GM12801 (cell line): ENCODE measurements around the gene ANKRD27.

Experiments used
- CTCF ChIP-seq: IDR thresholded peaks from one replicate; pipeline ENCODE4 v1.5.1; 2011; ENCODE audit warnings: control low read depth; ENCODE audit not compliant: insufficient read length; ENCODE audit errors: extremely low read depth

The ANKRD27 gene

GRCh38 chr19:32573492-32573794, 101.5 kb downstream of the ANKRD27 start:
- TF ChIP-seq CTCF: no peak

GRCh38 chr19:32570081-32570785, 104.7 kb downstream of the ANKRD27 start:
- no peak for TF ChIP-seq CTCF

GRCh38 chr19:32567486-32567885, 107.5 kb downstream of the ANKRD27 start:
- no peak for TF ChIP-seq CTCF

- TF ChIP-seq CTCF: no peak
Observed at GRCh38 chr19:32566246-32566830, 108.6 kb downstream of the ANKRD27 start.

GRCh38 chr19:32563761-32564160, 111.2 kb downstream of the ANKRD27 start:
- no peak for TF ChIP-seq CTCF

DNA sequence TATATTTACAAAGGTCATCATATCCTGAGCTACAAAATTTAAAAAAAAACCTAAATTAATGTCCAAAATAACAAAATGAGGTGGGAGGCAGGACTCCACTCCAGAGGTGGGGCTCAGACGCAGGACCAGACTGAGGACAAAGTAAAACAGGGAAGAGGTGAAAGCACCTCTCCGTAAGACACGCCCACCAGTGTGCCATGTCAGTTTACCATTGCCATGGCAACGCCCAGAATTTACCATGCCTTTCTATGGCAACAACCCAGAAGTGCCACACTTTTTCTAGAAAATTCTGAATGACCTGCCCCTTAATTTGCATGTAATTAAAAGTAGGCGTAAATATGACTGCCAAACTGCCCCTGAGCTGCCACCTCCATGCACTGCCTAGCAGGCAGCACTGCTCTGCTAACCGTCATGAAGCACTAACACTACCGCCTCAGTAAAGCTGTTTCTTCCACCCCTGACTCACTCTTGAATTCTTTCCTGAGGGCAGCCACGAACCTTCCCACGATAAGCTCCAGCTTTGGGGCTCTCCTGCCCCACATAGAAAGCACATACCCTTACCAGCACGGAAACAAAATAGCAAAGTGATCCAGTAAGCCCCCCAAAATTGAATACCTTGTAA, 116.3 kb downstream of the ANKRD27 start:
- TF ChIP-seq CTCF: no peak

GRCh38 chr19:32555786-32556185, 119.2 kb downstream of the ANKRD27 start:
- no peak for TF ChIP-seq CTCF
